DND-41 (cell line): ENCODE data around the gene TTC12.

Experiments used
- ATAC-seq: fragments of 200-7000 bp; cut with Tn5 transposase; 3 replicates; pipeline ENCODE4 v1.9.1; 2021; ENCODE audit warnings: low read depth; ENCODE audit not compliant: insufficient read depth
- DNase-seq: peaks from one replicate; pipeline ENCODE4 v3.0.0-alpha.2; 2020
- H2AFZ ChIP-seq: 2 replicates; pipeline ENCODE4 v1.6.0; 2012; ENCODE audit warnings: low read depth, low read length
- H3K27ac ChIP-seq: 2 replicates; pipeline ENCODE4 v1.5.1; 2012; ENCODE audit warnings: low read length, inconsistent platforms
- H3K27me3 ChIP-seq: fragments of 200-600 bp; sonication (generic); 2 replicates; pipeline ENCODE4 v1.6.0; 2012; ENCODE audit warnings: low read length, mild to moderate bottlenecking, inconsistent platforms; ENCODE audit not compliant: insufficient read depth, poor library complexity
- H3K36me3 ChIP-seq: 2 replicates; pipeline ENCODE4 v1.5.1; 2012; ENCODE audit warnings: low read length, inconsistent platforms; ENCODE audit not compliant: insufficient read depth
- H3K4me1 ChIP-seq: 2 replicates; pipeline ENCODE4 v1.5.1; 2012; ENCODE audit warnings: mild to moderate bottlenecking, low read length; ENCODE audit not compliant: insufficient read depth
- H3K4me2 ChIP-seq: 2 replicates; pipeline ENCODE4 v1.6.0; 2012; ENCODE audit warnings: mild to moderate bottlenecking, moderate library complexity, low read length, inconsistent platforms; ENCODE audit not compliant: insufficient read depth
- H3K4me3 ChIP-seq, 2 experiments: fragments of 200-600 bp in 1 of 2; shearing (Covaris generic) in 1 of 2; 2 replicates each; pipeline ENCODE4 v1.5.1; 2012 to 2016; ENCODE audit warnings: inconsistent platforms in 2 of 2, low read length in 2 of 2, mild to moderate bottlenecking in 2 of 2, low read depth in 1 of 2, moderate library complexity in 1 of 2
- H3K79me2 ChIP-seq: 2 replicates; pipeline ENCODE4 v1.6.0; 2012; ENCODE audit warnings: low read length, inconsistent platforms; ENCODE audit not compliant: insufficient read depth
- H3K9ac ChIP-seq: 2 replicates; pipeline ENCODE4 v1.6.0; 2012; ENCODE audit warnings: low read depth, mild to moderate bottlenecking, inconsistent platforms, low read length, moderate library complexity
- H3K9me3 ChIP-seq: 2 replicates; pipeline ENCODE4 v1.5.1; 2012; ENCODE audit warnings: low read length, moderate library complexity, mild to moderate bottlenecking, inconsistent platforms; ENCODE audit not compliant: insufficient read depth, severe bottlenecking
- H4K20me1 ChIP-seq: 2 replicates; pipeline ENCODE4 v1.6.0; 2012; ENCODE audit warnings: low read length; ENCODE audit not compliant: insufficient read depth
- CTCF ChIP-seq: IDR thresholded peaks from 2 replicates; pipeline ENCODE4 v1.5.1; 2012; ENCODE audit warnings: borderline replicate concordance, low read length, moderate library complexity, mild to moderate bottlenecking; ENCODE audit not compliant: poor library complexity, severe bottlenecking; ENCODE audit errors: extremely low read depth
- EZH2 ChIP-seq: IDR thresholded peaks from 3 replicates; pipeline ENCODE4 v1.6.1; 2012; ENCODE audit warnings: borderline replicate concordance, low read depth, mild to moderate bottlenecking, moderate library complexity, low read length, inconsistent platforms; ENCODE audit not compliant: severe bottlenecking

Gene TTC12

GRCh38 chr11:113332638-113333329 lies 18.4 kb downstream of the TTC12 start:
- Histone ChIP-seq H4K20me1 (no peaks in the 10 kb centered on the region), H3K4me1 (no peaks in the 10 kb centered on the region), H3K4me3 (no peak overlapping the region), H3K27ac (no peak overlapping the region), H3K4me2 (no peak overlapping the region), H2AFZ (no peak overlapping the region), H3K9ac (no peak overlapping the region), H3K9me3 (no peaks in the 10 kb centered on the region), H3K36me3 (no peaks in the 10 kb centered on the region), H3K27me3 (no peaks in the 10 kb centered on the region), H3K79me2 (no peaks in the 10 kb centered on the region)
- no peak for TF ChIP-seq CTCF
- no peak for TF ChIP-seq EZH2
- DNase-seq: no peak
- ATAC-seq: no peak

- no peak overlapping the region for H3K4me2 ChIP-seq
- DNase-seq (no peak), ATAC-seq (no peak)
Observed at GRCh38 chr11:113334183-113334582, 19.8 kb downstream of the TTC12 start.

GRCh38 chr11:113338730-113339129 lies 24.3 kb downstream of the TTC12 start:
- no peaks in the 10 kb centered on the region for H3K4me1 ChIP-seq
- no peaks in the 10 kb centered on the region for H3K79me2 ChIP-seq
- TF ChIP-seq CTCF (no peak), EZH2 (no peak)
- H3K9ac ChIP-seq: no peak overlapping the region
- no peak overlapping the region for H3K4me2 ChIP-seq
- H4K20me1 ChIP-seq: no peaks in the 10 kb centered on the region
- H3K27me3 ChIP-seq: no peaks in the 10 kb centered on the region
- no peaks in the 10 kb centered on the region for H3K9me3 ChIP-seq
- H3K4me3 ChIP-seq: no peak overlapping the region
- no peak for ATAC-seq
- H2AFZ ChIP-seq: no peak overlapping the region
- H3K27ac ChIP-seq: no peak overlapping the region
- no peak for DNase-seq
- H3K36me3 ChIP-seq: no peaks in the 10 kb centered on the region

More at GRCh38 chr11:113334183-113334582, 19.8 kb downstream of the TTC12 start:
- Histone ChIP-seq H3K79me2 (no peaks in the 10 kb centered on the region), H4K20me1 (no peaks in the 10 kb centered on the region), H3K4me3 (no peak overlapping the region), H3K27me3 (no peaks in the 10 kb centered on the region), H3K9ac (no peak overlapping the region), H3K4me1 (no peaks in the 10 kb centered on the region), H3K9me3 (no peaks in the 10 kb centered on the region), H3K36me3 (no peaks in the 10 kb centered on the region), H3K27ac (no peak overlapping the region), H2AFZ (no peak overlapping the region)
- TF ChIP-seq EZH2 (no peak), CTCF (no peak)
